ENCODE measurements around the gene CACNA2D4. TPM values are rescaled to one million over a fixed set of nuclear protein-coding genes. Genes with fewer than 3 reads are reported as not detected.

The CACNA2D4 gene
- polyA plus RNA-seq, 3 donors, result 17.8 to 87.7 (median 22.1) TPM

GRCh38 chr12:1904875-1905274 lies 13.6 kb downstream of the CACNA2D4 start:
- Histone ChIP-seq H2AFZ (ENCODE audit: insufficient read depth, low read depth, low read length, poor library complexity, severe bottlenecking) (no peak overlapping the region), H3K4me2 (replicated peaks; ENCODE audit: extremely low read depth, low read length, poor library complexity, severe bottlenecking) (no peak overlapping the region), H3K4me1 (ENCODE audit: control insufficient read depth in 1 of 2, insufficient read depth in 2 of 2, low read length in 2 of 2) (peaks cover 8 to 10% of the 10 kb centered on the region in 2 donors), H4K20me1 (ENCODE audit: insufficient read depth, low read length) (no peaks in the 10 kb centered on the region), H3K27me3 (ENCODE audit: control insufficient read depth in 2 of 2, insufficient read depth in 2 of 2, low read length in 2 of 2) (peaks cover 0 to 14% of the 10 kb centered on the region in 2 donors), H3K4me3 (replicated peaks in 1 of 3; ENCODE audit: low read depth in 2 of 3, low read length in 3 of 3) (no peak overlapping the region), H3K27ac (ENCODE audit: low read depth in 1 of 2, low read length in 2 of 2) (no peak overlapping the region), H3K9ac (ENCODE audit: insufficient read depth, low read length, poor library complexity, severe bottlenecking) (no peak overlapping the region), H3K79me2 (ENCODE audit: insufficient read depth, low read length) (no peaks in the 10 kb centered on the region), H3K9me3 (replicated peaks in 1 of 2; ENCODE audit: control insufficient read depth in 1 of 2, insufficient read depth in 1 of 2, low read length in 2 of 2) (peaks cover 9 to 40% of the 10 kb centered on the region in 2 donors), H3K36me3 (replicated peaks in 1 of 2; ENCODE audit: control insufficient read depth in 1 of 2, insufficient read depth in 2 of 2, low read length in 2 of 2) (no peaks in the 10 kb centered on the region)
- peaks cover 19 to 49% (median 38%) of the 10 kb centered on the region in 7 donors for H3K9me3 Mint-ChIP-seq
- peaks cover 0 to 4% of the 10 kb centered on the region in 2 donors for H3K36me3 Mint-ChIP-seq
- intact Hi-C loops (cut with micrococcal nuclease), result no loop called here
- no peak overlapping the region for H3K4me3 Mint-ChIP-seq
- no peak overlapping the region for H3K27ac Mint-ChIP-seq
- peaks cover 7% of the 10 kb centered on the region for H3K4me1 Mint-ChIP-seq
- no peak for TF ChIP-seq CTCF (IDR thresholded peaks at IDR 0.05)
- no peak for DNase-seq
- H3K27me3 Mint-ChIP-seq (ENCODE audit: low read depth in 3 of 3), result peaks cover 8 to 22% (median 19%) of the 10 kb centered on the region in 3 donors

DNA sequence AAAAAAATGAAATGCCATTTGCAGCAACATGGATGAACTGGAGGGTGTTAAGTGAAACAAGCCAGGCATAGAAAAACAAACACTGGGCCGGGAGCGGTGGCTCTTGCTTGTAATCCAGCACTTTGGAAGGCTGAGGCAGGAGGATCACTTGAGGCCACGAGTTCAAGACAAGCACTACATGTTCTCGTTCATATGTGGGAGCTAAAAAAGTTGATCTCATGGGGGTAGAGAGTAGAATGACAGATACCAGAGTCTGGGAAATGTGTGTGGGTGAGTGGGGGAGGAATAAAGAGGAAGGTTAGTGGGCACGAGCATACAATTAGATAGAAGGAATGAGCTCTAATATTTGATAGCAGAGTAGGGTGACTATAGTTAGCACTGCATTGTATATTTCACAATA lies 21.5 kb downstream of the CACNA2D4 start:
- no peaks in the 10 kb centered on the region for H3K4me1 Mint-ChIP-seq
- Histone ChIP-seq H3K27ac (ENCODE audit: low read depth in 1 of 2, low read length in 2 of 2) (no peak overlapping the region), H3K27me3 (ENCODE audit: control insufficient read depth in 2 of 2, insufficient read depth in 2 of 2, low read length in 2 of 2) (no peaks in the 10 kb centered on the region), H3K79me2 (ENCODE audit: insufficient read depth, low read length) (no peaks in the 10 kb centered on the region), H3K4me2 (replicated peaks; ENCODE audit: extremely low read depth, low read length, poor library complexity, severe bottlenecking) (no peak overlapping the region), H3K9me3 (replicated peaks in 1 of 2; ENCODE audit: control insufficient read depth in 1 of 2, insufficient read depth in 1 of 2, low read length in 2 of 2) (peaks cover 0 to 8% of the 10 kb centered on the region in 2 donors), H2AFZ (ENCODE audit: insufficient read depth, low read depth, low read length, poor library complexity, severe bottlenecking) (no peak overlapping the region), H3K4me3 (replicated peaks in 1 of 3; ENCODE audit: low read depth in 2 of 3, low read length in 3 of 3) (no peak overlapping the region), H3K9ac (ENCODE audit: insufficient read depth, low read length, poor library complexity, severe bottlenecking) (no peak overlapping the region), H3K4me1 (ENCODE audit: control insufficient read depth in 1 of 2, insufficient read depth in 2 of 2, low read length in 2 of 2) (no peaks in the 10 kb centered on the region), H3K36me3 (replicated peaks in 1 of 2; ENCODE audit: control insufficient read depth in 1 of 2, insufficient read depth in 2 of 2, low read length in 2 of 2) (no peaks in the 10 kb centered on the region), H4K20me1 (ENCODE audit: insufficient read depth, low read length) (no peaks in the 10 kb centered on the region)
- H3K4me3 Mint-ChIP-seq, result no peak overlapping the region
- intact Hi-C loops (cut with micrococcal nuclease), result no loop called here
- WGBS (ENCODE audit: insufficient coverage), result 98% methylated on average over 4 of the region's 5 CpGs
- no peaks in the 10 kb centered on the region for H3K36me3 Mint-ChIP-seq
- H3K9me3 Mint-ChIP-seq, result peaks cover 5 to 14% (median 10%) of the 10 kb centered on the region in 7 donors
- no peak overlapping the region for H3K27ac Mint-ChIP-seq
- H3K27me3 Mint-ChIP-seq (ENCODE audit: low read depth in 3 of 3), result peaks cover 0 to 2% (median 2%) of the 10 kb centered on the region in 3 donors
- DNase-seq, result no peak
- no peak for TF ChIP-seq CTCF (IDR thresholded peaks at IDR 0.05)
